Measurements from ENCODE around the gene CSF1R.

DNA sequence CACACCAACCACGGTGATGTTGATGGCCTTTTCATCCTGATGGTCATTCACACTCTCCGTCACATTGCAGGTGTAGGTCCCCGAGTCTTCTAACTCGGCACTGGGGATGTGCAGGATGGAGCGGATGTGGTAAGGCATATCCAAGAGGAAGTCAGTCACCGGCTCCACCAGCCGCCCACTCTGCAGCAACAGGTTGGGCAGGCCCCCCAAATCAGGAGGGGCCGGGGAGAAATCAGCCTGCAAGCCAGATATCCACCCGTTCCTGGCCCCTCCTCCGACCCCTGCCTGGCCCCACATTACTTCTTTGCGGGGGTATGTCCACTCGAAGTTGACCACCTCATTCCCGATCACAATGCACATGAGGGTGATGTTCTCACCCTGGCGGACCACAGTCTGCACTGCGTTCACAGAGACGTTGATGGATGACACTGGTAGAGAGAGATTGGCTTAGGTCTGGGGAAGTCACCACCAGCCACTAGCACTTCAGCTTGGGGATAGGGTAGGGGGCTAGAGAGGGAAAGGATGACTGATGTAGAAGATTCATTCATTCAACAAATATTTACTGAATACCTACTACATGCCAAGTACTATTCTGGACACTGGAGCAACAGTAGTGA, 47.3 kb upstream of the CSF1R start:
- TF ChIP-seq ZBTB21 (tag by site-specific recombination; IDR thresholded peaks at IDR 0.05) (no peak), MZF1 (tag by site-specific recombination; IDR thresholded peaks at IDR 0.05; ENCODE audit: borderline replicate concordance) (no peak), ZNF274 (IDR thresholded peaks at IDR 0.05; ENCODE audit: low read length) (no peak), ZNF274 (tag by site-specific recombination; IDR thresholded peaks at IDR 0.05; ENCODE audit: borderline replicate concordance) (no peak), SP2 (tag by site-specific recombination; IDR thresholded peaks at IDR 0.05) (no peak), ZNF558 (tag by site-specific recombination; IDR thresholded peaks at IDR 0.05) (no peak)
- TF ChIP-seq, protein P1, sequence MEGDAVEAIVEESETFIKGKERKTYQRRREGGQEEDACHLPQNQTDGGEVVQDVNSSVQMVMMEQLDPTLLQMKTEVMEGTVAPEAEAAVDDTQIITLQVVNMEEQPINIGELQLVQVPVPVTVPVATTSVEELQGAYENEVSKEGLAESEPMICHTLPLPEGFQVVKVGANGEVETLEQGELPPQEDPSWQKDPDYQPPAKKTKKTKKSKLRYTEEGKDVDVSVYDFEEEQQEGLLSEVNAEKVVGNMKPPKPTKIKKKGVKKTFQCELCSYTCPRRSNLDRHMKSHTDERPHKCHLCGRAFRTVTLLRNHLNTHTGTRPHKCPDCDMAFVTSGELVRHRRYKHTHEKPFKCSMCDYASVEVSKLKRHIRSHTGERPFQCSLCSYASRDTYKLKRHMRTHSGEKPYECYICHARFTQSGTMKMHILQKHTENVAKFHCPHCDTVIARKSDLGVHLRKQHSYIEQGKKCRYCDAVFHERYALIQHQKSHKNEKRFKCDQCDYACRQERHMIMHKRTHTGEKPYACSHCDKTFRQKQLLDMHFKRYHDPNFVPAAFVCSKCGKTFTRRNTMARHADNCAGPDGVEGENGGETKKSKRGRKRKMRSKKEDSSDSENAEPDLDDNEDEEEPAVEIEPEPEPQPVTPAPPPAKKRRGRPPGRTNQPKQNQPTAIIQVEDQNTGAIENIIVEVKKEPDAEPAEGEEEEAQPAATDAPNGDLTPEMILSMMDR (tag by site-specific recombination; IDR thresholded peaks at IDR 0.05): no peak

Data from HEK293 (cell line).